SJSA1 (cell line): ENCODE data around the gene NME5. TPM values are rescaled to one million over a fixed set of nuclear protein-coding genes. Genes with fewer than 3 reads are reported as not detected.
"Not testable (repeated sequence)": the region's sequence is repeated elsewhere in the genome, so short reads cannot be mapped to it uniquely, and the experiment has no call there.

Experiments
- DNase-seq, 2 experiments: peaks; one replicate each; pipeline ENCODE4 v3.0.0-alpha.2; 2015 to 2020; ENCODE audit warnings: low spot score in 2 of 2, low read depth in 1 of 2
- H3K27ac ChIP-seq: fragments of 250-450 bp; sonication (Bioruptor Pico); 2 replicates; pipeline ENCODE4 v1.5.1; 2020; ENCODE audit warnings: mild to moderate bottlenecking, moderate library complexity
- H3K27me3 ChIP-seq: fragments of 250-450 bp; sonication (Bioruptor Pico); replicated peaks from 2 replicates; pipeline ENCODE4 v1.5.1; 2020; ENCODE audit warnings: mild to moderate bottlenecking, moderate library complexity
- H3K36me3 ChIP-seq: fragments of 250-450 bp; sonication (Bioruptor Pico); 2 replicates; pipeline ENCODE4 v1.5.1; 2020; ENCODE audit warnings: mild to moderate bottlenecking
- H3K4me1 ChIP-seq: fragments of 250-450 bp; sonication (Bioruptor Pico); replicated peaks from 2 replicates; pipeline ENCODE4 v1.6.1; 2021; ENCODE audit warnings: mild to moderate bottlenecking
- H3K4me3 ChIP-seq: fragments of 250-450 bp; sonication (Bioruptor Pico); 2 replicates; pipeline ENCODE4 v1.5.1; 2020; ENCODE audit warnings: mild to moderate bottlenecking
- H3K9me3 ChIP-seq: fragments of 250-450 bp; sonication (Bioruptor Pico); replicated peaks from 2 replicates; pipeline ENCODE4 v1.5.1; 2020; ENCODE audit warnings: mild to moderate bottlenecking
- total RNA-seq: library from RNA; depleted of rRNA; stranded (reverse); fragments of >200 nt; shearing (Covaris generic); gene quantifications from 2 replicates; pipeline ENCODE4 v1.2.3, GENCODE V29; 2014

Gene NME5
- total RNA-seq, 1 experiment from 2014 or later = not detected

DNA sequence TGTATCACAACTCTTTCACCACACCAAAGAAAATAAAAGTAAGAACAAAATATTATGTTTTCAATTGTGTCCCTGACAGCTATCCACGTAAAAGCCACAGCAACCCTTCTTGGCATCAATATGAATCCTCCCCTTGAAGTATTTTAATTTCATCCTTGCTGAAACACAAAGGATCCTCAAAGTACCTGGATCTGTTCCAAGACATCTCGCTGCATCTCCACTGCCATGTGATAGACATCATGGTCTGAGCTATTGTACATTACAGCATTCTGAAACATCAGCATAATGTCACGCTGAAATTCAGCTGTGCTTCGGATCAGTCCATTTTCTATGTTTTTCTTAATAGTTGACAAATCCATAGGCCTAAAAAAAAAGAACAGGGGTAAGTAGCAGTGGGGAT is 21.5 kb upstream of the NME5 start:
- no peaks in the 10 kb centered on the region for H3K27me3 ChIP-seq
- H3K4me3 ChIP-seq = no peak overlapping the region
- no peaks in the 10 kb centered on the region for H3K4me1 ChIP-seq
- H3K36me3 ChIP-seq = peaks cover 98% of the 10 kb centered on the region
- no peak for DNase-seq
- H3K27ac ChIP-seq = no peak overlapping the region
- H3K9me3 ChIP-seq = no peaks in the 10 kb centered on the region

GRCh38 chr5:138159666-138160065 is 20.4 kb upstream of the NME5 start:
- H3K27ac ChIP-seq = no peak overlapping the region
- H3K9me3 ChIP-seq = no peaks in the 10 kb centered on the region
- H3K4me3 ChIP-seq = no peak overlapping the region
- no peaks in the 10 kb centered on the region for H3K27me3 ChIP-seq
- DNase-seq = no peak
- H3K36me3 ChIP-seq = peaks cover 90% of the 10 kb centered on the region
- H3K4me1 ChIP-seq = no peaks in the 10 kb centered on the region

DNA sequence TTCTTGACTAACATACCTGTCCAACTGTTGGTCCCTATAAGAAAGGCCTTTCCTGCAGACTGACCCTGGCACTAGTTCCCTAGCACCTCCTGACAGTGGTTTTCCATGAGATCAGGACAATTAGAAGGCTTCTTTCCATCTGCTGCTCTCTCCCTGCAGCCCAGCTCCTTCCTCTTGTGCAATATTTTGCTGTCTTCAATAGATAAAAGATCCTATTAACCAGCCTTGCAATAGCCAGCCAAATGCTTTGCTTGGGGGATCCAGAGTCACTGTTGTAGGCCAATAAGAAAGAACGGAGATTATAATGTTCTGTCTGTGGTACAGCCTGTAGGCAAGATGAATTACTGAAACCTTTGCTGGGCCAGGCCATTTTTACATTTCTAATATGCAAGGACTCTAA is 18.4 kb upstream of the NME5 start:
- H3K36me3 ChIP-seq = peaks cover 69% of the 10 kb centered on the region
- DNase-seq = no peak
- H3K4me1 ChIP-seq = no peaks in the 10 kb centered on the region
- no peaks in the 10 kb centered on the region; the same call in 1 of the 2 replicates for H3K9me3 ChIP-seq
- H3K27me3 ChIP-seq = no peaks in the 10 kb centered on the region; the same call in 1 of the 2 replicates
- no peak overlapping the region for H3K4me3 ChIP-seq
- no peak overlapping the region for H3K27ac ChIP-seq

DNA sequence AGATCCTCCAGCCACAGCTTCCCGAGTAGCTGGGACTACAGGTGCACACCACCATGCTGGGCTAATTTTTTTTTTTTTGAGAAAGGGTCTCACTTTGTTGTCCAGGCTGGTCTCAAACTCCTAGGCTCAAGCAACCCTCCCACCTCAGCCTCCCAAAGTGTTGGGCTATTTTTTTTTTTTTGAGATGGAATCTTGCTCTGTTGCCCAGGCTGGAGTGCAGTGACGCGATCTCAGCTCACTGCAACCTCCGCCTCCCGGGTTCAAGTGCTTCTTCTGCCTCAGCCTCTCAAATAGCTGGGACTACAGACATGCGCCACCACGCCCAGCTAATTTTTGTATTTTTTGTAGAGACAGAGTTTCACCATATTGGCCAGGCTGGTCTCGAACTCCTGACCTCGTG is 16.7 kb upstream of the NME5 start:
- not testable (repeated sequence) for H3K27me3 ChIP-seq, H3K9me3 ChIP-seq, H3K4me1 ChIP-seq, H3K27ac ChIP-seq, H3K4me3 ChIP-seq, DNase-seq
- H3K36me3 ChIP-seq = peaks cover 53% of the 10 kb centered on the region

DNA sequence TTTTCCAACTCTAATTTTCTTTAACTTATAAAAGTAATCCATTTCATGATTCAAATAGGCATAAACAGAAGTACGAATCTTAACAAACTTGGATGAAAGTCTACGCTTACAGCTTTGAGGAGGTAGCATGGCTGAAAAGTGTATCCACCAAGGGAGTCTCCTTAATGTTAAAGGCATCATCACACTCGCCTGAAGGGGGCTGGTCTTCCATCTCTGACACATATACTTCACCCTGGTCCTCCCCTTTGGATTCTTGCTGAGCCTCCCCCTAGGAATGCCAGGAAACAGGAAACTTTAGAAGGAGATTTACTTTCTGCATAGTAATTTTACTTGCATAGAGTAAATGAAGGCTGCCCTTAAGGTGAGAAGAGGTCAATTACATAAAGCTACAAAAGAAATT is 10.3 kb upstream of the NME5 start:
- Histone ChIP-seq H3K9me3 (no peaks in the 10 kb centered on the region; the same call in 1 of the 2 replicates), H3K27me3 (no peaks in the 10 kb centered on the region; the same call in 1 of the 2 replicates), H3K4me1 (peaks cover 13% of the 10 kb centered on the region; the same call in 1 of the 2 replicates), H3K27ac (no peak overlapping the region), H3K4me3 (no peak overlapping the region), H3K36me3 (no peaks in the 10 kb centered on the region)
- DNase-seq = no peak

DNA sequence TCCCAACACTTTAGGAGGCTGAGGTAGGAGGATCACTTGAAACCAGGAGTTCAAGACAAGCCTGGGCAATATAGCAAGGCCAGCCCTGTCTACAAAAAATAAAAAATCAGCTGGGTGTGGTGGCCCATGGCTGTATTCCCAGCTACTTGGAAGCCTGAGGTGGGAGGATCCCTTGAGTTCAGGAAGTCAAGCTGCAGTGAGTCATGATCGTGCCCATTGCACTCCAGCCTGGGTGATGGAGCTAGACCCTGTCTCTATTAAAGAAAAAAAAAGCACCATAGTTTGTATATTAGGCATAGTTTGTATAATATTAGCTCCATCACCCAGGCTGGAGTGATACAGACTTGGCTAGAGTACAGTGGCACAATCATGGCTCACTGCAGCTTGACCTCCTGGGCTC is 9.6 kb upstream of the NME5 start:
- Histone ChIP-seq H3K27me3 (no peaks in the 10 kb centered on the region; the same call in 1 of the 2 replicates), H3K27ac (no peak overlapping the region), H3K4me1 (peaks cover 13% of the 10 kb centered on the region; the same call in 1 of the 2 replicates), H3K4me3 (no peak overlapping the region), H3K9me3 (no peaks in the 10 kb centered on the region), H3K36me3 (no peaks in the 10 kb centered on the region)
- peak; percentile 20 to 65 for DNase-seq

- not testable (repeated sequence) for H3K4me3 ChIP-seq, H3K27ac ChIP-seq, H3K27me3 ChIP-seq, DNase-seq, H3K4me1 ChIP-seq, H3K9me3 ChIP-seq, H3K36me3 ChIP-seq
Observed at GRCh38 chr5:138143578-138143977, 4.3 kb upstream of the NME5 start.

GRCh38 chr5:138141734-138142133 is 2.5 kb upstream of the NME5 start:
- Histone ChIP-seq H3K36me3 (no peaks in the 10 kb centered on the region), H3K27ac (no peak overlapping the region), H3K4me1 (no peaks in the 10 kb centered on the region), H3K4me3 (no peak overlapping the region), H3K27me3 (peaks cover 9% of the 10 kb centered on the region; the same call in 1 of the 2 replicates), H3K9me3 (no peaks in the 10 kb centered on the region)
- DNase-seq = no peak

- Histone ChIP-seq H3K9me3 (no peaks in the 10 kb centered on the region), H3K4me3 (no peak overlapping the region), H3K27ac (no peak overlapping the region), H3K27me3 (peaks cover 9% of the 10 kb centered on the region; the same call in 1 of the 2 replicates), H3K4me1 (no peaks in the 10 kb centered on the region), H3K36me3 (no peaks in the 10 kb centered on the region)
- no peak for DNase-seq
Observed at GRCh38 chr5:138140268-138140667, 1.0 kb upstream of the NME5 start.

- Histone ChIP-seq H3K4me1 (no peaks in the 10 kb centered on the region), H3K9me3 (no peaks in the 10 kb centered on the region), H3K27me3 (peaks cover 9% of the 10 kb centered on the region; the same call in 1 of the 2 replicates), H3K27ac (no peak overlapping the region), H3K4me3 (no peak overlapping the region), H3K36me3 (no peaks in the 10 kb centered on the region)
- DNase-seq = no peak
Observed at GRCh38 chr5:138139781-138140090, 508 bp upstream of the NME5 start.

DNA sequence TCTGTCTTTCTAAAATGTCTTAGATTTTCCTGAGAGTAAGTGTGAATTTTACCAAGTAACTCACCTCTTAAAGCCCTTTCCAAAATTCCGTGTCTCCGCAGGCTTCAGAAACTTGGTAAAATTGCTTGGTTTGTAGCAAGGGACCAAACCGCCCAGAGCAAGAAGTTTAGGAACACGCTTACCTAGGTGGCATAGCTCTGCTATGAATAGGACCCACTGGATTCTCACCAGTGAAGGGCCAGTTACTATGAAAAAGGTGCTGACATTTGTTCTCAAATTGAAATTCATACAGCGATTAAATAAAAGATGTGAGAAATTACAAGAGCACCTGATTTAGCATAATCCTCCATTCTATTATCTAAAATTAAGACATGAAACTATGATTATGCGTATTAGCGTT is 6.7 kb downstream of the NME5 start:
- Histone ChIP-seq H3K27ac (no peak overlapping the region), H3K4me3 (no peak overlapping the region), H3K9me3 (no peaks in the 10 kb centered on the region), H3K4me1 (no peaks in the 10 kb centered on the region), H3K27me3 (no peaks in the 10 kb centered on the region; the same call in 1 of the 2 replicates), H3K36me3 (no peaks in the 10 kb centered on the region)
- no peak for DNase-seq

DNA sequence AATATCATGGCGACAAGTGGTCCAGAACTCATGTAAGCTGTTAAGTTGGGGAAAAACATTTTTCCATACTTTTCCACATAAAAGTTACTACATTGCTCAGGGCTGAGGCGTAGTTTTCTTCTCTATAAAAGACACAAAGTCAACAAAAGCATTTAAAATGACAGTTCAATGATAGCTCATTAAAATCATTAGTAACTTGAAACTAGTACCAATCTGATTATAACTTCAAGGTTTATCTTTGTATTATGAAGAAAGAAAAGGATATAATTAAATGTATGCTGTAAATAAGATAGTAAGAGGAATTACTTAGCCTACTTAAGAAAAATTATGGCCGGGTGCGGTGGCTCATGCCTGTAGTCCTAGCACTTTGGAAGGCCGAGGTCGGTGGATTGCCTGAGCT is 9.9 kb downstream of the NME5 start:
- Histone ChIP-seq H3K4me3 (no peak overlapping the region), H3K9me3 (no peaks in the 10 kb centered on the region), H3K27me3 (peaks cover 5% of the 10 kb centered on the region), H3K4me1 (no peaks in the 10 kb centered on the region), H3K27ac (no peak overlapping the region), H3K36me3 (no peaks in the 10 kb centered on the region)
- DNase-seq = no peak

DNA sequence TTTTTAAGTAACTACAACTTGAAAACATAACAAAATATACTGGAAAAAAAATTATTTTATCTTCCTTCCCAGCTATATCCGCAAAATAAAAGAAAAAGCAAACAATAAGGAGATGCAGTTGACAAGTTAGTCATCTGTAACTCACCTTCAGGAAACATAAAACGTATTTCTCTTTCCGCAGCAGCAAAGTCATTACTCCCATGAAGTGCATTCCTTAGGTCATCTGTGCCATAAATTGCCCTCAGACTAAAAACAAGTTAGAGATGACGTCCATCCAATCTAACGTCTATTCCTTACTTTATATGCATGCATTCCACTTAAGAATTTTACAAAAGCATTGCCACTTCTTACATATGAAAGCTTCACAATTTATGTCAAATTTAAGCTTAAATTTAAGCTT is 10.9 kb downstream of the NME5 start:
- no peaks in the 10 kb centered on the region for H3K36me3 ChIP-seq
- no peak overlapping the region for H3K27ac ChIP-seq
- no peaks in the 10 kb centered on the region for H3K4me1 ChIP-seq

DNA sequence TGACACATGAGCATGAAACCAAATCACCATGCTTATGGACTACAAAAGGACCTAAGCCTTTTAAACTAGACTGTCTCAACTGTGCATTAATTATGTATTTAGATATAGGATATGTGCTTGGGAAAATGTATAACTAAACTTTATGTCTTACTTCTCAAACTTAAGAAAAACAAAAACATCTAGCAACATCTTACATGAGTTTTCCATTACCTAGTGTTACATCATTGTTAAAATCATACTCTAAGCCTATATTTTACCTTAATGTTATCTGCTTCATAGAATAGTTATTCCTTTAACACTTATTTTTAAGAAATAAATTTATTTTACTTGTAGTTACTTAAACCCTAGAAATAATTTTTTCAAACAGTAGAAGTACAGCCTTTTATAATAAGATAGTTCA is 24.0 kb downstream of the NME5 start:
- peaks cover 28% of the 10 kb centered on the region for H3K4me1 ChIP-seq
- H3K4me3 ChIP-seq = no peak overlapping the region
- H3K27ac ChIP-seq = no peak overlapping the region
- H3K9me3 ChIP-seq = no peaks in the 10 kb centered on the region
- no peaks in the 10 kb centered on the region for H3K36me3 ChIP-seq
- no peaks in the 10 kb centered on the region; the same call in 1 of the 2 replicates for H3K27me3 ChIP-seq
- no peak for DNase-seq

More for the DNA sequence above, 10.9 kb downstream of the NME5 start:
- no peaks in the 10 kb centered on the region for H3K9me3 ChIP-seq
- no peak overlapping the region for H3K4me3 ChIP-seq
- H3K27me3 ChIP-seq = peaks cover 8% of the 10 kb centered on the region
- no peak for DNase-seq

DNA sequence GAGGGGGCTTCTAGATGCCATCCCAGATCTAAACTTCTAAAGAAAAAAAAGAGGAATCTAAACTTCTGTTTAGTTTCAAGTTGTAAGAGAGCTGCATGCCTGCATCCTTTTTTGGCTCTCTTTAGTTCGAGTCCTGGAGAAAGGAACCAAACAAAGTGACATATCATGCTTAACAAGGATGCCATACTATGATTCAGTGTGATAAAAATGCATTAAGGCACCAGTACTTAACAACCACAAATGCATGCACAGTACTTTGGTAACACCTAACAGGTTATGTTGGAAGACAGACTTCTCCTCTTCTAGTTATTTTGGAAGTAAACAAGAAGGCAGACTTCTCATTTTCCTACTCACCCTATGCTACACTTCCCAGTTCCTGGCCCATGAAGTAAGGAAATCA is 27.3 kb downstream of the NME5 start:
- no peak overlapping the region for H3K4me3 ChIP-seq
- peak in 1 of 2 experiments; percentile 56 for DNase-seq
- peaks cover 28% of the 10 kb centered on the region for H3K4me1 ChIP-seq
- H3K36me3 ChIP-seq = no peaks in the 10 kb centered on the region
- H3K27ac ChIP-seq = no peak overlapping the region
- no peaks in the 10 kb centered on the region; the same call in 1 of the 2 replicates for H3K27me3 ChIP-seq
- H3K9me3 ChIP-seq = no peaks in the 10 kb centered on the region
